ENCODE results near the gene EXOC3L4.

Gene EXOC3L4

GRCh38 chr14:103100281-103101121 lies 6.0 kb downstream of the EXOC3L4 start:
- TF ChIP-seq ZFX (IDR thresholded peaks at IDR 0.05; ENCODE audit: borderline replicate concordance) (no peak), CTCF (IDR thresholded peaks at IDR 0.05) (no peak)
- H3K27ac ChIP-seq = no peak overlapping the region

DNA sequence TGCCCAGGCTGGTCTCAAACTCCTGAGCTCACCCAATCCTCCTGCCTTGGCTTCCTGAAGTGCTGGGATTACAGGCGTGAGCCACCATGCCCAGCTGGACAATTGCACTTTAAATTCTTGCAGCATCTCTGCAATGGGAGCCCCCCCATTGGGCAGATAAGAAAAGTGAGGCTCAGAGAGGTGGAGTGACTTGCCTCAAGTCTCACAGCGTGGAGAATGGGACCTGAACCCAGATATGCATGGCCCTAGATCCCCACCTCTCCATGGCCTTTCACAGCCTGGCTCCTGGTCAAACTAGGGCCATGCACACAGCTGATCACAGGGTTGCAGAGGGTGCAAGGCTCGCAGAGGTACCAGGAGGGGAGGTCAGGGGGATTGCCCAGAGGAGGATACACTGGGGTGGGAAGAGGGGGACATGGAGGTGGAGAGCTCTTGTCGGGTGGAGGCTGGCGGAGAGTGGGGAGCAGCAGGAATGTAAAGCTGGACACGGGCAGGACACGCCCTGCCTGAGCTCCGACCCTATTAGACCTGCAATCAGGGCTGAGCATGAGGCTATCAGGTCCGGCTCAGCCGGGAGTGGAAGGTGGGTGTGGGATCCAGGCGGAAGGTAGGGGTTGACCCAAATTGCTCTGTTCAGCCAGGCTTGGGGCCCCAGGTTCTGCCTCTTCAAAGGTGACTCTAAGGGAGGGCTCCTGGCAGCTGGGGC lies 6.9 kb downstream of the EXOC3L4 start:
- TF ChIP-seq ZFX (IDR thresholded peaks at IDR 0.05; ENCODE audit: borderline replicate concordance) = no peak
- TF ChIP-seq CTCF (IDR thresholded peaks at IDR 0.05) = no peak
- H3K27ac ChIP-seq = no peak overlapping the region

- TF ChIP-seq CTCF (IDR thresholded peaks at IDR 0.05) (no peak), ZFX (IDR thresholded peaks at IDR 0.05; ENCODE audit: borderline replicate concordance) (no peak)
- H3K27ac ChIP-seq = no peak overlapping the region
Observed at GRCh38 chr14:103101963-103102688, 7.6 kb downstream of the EXOC3L4 start.

GRCh38 chr14:103102689-103103260 lies 8.2 kb downstream of the EXOC3L4 start:
- TF ChIP-seq CTCF (IDR thresholded peaks at IDR 0.05) = no peak
- no peak for TF ChIP-seq ZFX (IDR thresholded peaks at IDR 0.05; ENCODE audit: borderline replicate concordance)
- no peak overlapping the region for H3K27ac ChIP-seq

DNA sequence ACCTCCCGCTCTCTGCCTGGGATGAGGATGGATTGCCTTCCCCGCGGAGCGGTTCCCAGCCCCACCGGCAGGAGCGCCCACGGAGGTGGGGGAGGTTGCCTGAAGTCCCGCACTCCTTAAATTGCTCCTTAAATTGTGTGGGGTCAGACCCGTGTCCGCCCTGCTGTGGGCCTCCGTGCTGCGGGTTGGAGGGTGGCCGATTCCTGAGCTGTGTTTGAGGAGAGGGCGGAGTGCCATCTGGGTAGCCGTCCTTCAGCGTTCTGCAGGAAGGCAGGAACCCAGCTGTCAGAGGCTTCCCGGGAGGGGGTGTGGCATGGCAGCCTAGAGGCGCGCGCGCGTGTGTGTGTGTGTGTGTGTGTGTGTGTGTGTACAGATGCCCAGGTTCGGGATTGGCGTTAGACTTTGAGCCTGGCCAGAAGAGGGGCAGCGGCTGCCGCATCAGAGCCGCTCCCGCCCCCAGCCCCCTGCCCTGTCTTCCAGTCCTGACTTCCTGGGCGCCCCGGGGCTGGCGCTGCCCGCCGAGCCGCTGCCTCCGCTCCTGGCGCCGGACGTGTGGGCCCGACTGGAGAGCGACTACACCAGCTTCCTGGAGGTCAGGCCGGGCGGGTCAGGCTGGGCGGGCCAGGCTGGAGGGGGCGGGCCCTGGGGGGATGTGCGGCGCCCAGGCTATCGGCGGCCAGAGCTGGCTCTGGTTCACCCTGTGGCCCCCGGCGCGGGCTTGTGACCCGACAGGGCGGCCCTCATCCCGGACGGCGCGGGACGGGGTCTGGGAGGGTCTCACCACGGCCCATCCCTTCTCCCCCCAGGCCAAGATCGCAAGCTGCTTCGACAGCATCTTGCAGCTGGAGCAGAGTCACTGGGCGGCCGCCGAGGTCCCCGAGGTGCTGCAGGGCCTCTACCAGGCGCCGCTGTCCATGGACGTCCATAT lies 9.2 kb downstream of the EXOC3L4 start:
- H3K27ac ChIP-seq = no peak overlapping the region

More for the DNA sequence above, 9.2 kb downstream of the EXOC3L4 start:
- TF ChIP-seq ZFX (IDR thresholded peaks at IDR 0.05; ENCODE audit: borderline replicate concordance) (no peak), CTCF (IDR thresholded peaks at IDR 0.05) (peak; percentile 55)
